ENCODE measurements around the gene DPP6. TPM values are rescaled to one million over a fixed set of nuclear protein-coding genes. Genes with fewer than 3 reads are reported as not detected.

Gene DPP6
- total and polyA plus RNA-seq, 11 donors, result 0.05 to 2.9 (median 0.11) TPM; not detected in 3

DNA sequence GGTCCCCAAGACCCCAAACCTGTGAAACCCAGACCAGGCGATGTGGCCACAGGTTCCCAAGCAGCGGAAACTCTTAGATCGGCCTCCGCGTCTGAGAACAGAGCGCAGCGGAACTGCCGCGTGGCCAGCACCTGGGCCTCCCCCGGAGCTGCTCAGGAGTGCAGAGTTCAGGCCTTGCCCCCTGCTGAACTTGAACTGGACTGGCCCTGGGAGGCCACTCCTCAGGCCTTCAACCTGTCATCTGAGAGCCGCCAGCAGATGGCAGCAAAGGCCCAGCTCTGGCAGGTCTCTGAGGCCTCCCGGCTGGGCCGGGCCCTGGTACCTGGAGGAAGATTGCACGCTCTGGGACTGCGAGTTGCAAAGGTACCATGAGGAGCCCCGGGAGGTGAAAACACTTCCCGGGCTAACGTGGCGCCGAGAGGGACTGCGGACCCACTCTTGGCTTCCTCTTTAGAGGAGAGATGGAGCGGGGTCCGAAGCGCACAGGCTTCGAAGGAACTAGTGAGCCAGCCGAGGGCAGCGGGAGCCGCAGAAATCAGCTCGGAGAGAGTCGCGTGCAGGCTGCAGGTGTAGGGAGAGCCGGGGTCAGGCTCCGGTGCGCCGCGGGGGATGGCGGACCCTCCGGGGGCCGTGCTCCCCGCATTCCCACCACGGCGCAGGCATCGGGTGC is 861.6 kb downstream of the DPP6 start:
- H3K9me3 ChIP-seq, result peaks cover 0 to 9% (median 0%) of the 10 kb centered on the region in 12 donors
- H3K4me3 ChIP-seq, result peak overlapping the region in 11 of 12 donors; percentile 17 to 57 (median 44)
- H3K27ac ChIP-seq, result no peak overlapping the region
- TF ChIP-seq, protein P1, sequence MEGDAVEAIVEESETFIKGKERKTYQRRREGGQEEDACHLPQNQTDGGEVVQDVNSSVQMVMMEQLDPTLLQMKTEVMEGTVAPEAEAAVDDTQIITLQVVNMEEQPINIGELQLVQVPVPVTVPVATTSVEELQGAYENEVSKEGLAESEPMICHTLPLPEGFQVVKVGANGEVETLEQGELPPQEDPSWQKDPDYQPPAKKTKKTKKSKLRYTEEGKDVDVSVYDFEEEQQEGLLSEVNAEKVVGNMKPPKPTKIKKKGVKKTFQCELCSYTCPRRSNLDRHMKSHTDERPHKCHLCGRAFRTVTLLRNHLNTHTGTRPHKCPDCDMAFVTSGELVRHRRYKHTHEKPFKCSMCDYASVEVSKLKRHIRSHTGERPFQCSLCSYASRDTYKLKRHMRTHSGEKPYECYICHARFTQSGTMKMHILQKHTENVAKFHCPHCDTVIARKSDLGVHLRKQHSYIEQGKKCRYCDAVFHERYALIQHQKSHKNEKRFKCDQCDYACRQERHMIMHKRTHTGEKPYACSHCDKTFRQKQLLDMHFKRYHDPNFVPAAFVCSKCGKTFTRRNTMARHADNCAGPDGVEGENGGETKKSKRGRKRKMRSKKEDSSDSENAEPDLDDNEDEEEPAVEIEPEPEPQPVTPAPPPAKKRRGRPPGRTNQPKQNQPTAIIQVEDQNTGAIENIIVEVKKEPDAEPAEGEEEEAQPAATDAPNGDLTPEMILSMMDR (IDR thresholded peaks at IDR 0.05), result peak; percentile 82 to 95 (median 92)
- no peak for TF ChIP-seq POLR2A (IDR thresholded peaks at IDR 0.05)
- peaks cover 0 to 14% (median 7%) of the 10 kb centered on the region in 12 donors for H3K4me1 ChIP-seq
- intact Hi-C loops (cut with DNase I), result loop anchor here in 2 of 10 donors (5.0 to 10.0 kb wide), 2 partner anchors 434 to 851 kb away; no protein-coding TSS in a partner anchor
- ATAC-seq, result peak; percentile 85 to 98 (median 92)
- no peaks in the 10 kb centered on the region for H3K36me3 ChIP-seq
- peak; percentile 79 to 93 (median 84) for DNase-seq
- peaks cover 11 to 41% (median 16%) of the 10 kb centered on the region in 9 donors for H3K27me3 ChIP-seq
- 7 to 18% (median 8%) methylated on average over 18 to 43 of the region's 43 CpGs for WGBS, 4 donors

DNA sequence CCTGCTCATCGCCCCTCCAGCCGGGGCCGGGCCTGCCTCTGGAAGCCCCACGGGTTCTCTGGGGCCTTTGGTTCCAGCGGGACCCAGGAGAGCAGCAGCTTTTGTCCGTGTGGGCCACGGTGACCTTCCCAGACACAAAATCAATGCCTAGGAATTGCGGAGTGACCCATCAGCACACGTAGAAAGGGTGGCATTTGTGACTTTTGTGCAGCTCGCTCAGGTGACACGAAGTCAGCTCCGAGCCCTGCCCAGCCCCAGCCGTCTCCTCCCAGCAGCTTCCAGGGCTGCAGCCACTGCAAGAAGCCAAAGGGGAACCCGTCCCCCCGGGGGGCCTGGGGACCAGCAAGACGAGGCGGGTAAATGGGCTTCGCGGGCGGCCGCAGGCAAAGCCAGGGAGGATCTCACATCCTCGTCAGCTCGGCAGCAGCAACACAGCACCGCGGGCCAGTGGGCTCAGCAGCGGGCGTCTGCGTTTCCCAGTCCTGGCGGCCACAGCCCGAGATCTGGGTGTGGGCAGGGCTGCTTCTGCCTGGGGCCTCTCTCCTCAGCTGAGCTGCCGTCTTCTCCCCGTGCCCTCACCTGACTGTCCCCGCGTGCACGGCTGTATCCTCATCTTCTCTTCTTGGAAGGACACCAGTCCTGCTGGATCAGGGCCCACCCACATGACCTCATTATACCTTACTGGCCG is 862.3 kb downstream of the DPP6 start:
- intact Hi-C loops (cut with DNase I), result loop anchor here in 2 of 10 donors (5.0 to 10.0 kb wide), 2 partner anchors 433 to 850 kb away; no protein-coding TSS in a partner anchor

DNA sequence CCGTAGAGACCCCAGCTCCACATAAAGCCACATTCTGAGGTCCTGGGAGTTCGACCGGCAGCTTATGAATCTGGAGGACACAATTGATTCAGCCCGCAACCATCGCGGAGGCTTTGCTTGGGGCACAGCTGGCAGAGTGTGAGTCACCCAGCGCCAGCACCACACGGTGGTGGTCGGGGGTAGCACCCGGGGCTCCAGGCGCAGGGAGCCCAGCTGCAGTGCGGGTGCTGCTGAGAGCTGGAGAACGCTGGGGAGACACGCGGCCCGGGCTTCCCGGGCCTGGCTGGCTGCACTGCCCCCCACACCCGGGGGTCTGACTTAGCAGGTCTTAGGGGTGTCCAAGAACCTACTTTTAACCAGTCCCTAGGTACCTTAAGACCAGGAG is 862.8 kb downstream of the DPP6 start:
- TF ChIP-seq, protein P1 (IDR thresholded peaks at IDR 0.05), result no peak
- TF ChIP-seq POLR2A (IDR thresholded peaks at IDR 0.05), result no peak
- intact Hi-C loops (cut with DNase I), result loop anchor here in 2 of 10 donors (5.0 to 10.0 kb wide), 2 partner anchors 432 to 850 kb away; no protein-coding TSS in a partner anchor
- 60 to 78% (median 66%) methylated on average over 2 to 18 of the region's 18 CpGs for WGBS, 4 donors

More for the DNA sequence above, 862.3 kb downstream of the DPP6 start:
- H3K27me3 ChIP-seq, result peaks cover 11 to 34% (median 16%) of the 10 kb centered on the region in 9 donors
- H3K9me3 ChIP-seq, result peaks cover 0 to 9% (median 0%) of the 10 kb centered on the region in 12 donors
- no peak overlapping the region for H3K27ac ChIP-seq
- 29 to 59% (median 38%) methylated on average over 24 to 36 of the region's 36 CpGs for WGBS, 4 donors
- H3K4me1 ChIP-seq, result peaks cover 0 to 14% (median 7%) of the 10 kb centered on the region in 12 donors
- H3K4me3 ChIP-seq, result peak overlapping the region in 11 of 12 donors; percentile 17 to 57 (median 44)
- DNase-seq (no peak), ATAC-seq (no peak)
- H3K36me3 ChIP-seq, result no peaks in the 10 kb centered on the region
- no peak for TF ChIP-seq POLR2A (IDR thresholded peaks at IDR 0.05)
- TF ChIP-seq, protein P1 (IDR thresholded peaks at IDR 0.05), result no peak

DNA sequence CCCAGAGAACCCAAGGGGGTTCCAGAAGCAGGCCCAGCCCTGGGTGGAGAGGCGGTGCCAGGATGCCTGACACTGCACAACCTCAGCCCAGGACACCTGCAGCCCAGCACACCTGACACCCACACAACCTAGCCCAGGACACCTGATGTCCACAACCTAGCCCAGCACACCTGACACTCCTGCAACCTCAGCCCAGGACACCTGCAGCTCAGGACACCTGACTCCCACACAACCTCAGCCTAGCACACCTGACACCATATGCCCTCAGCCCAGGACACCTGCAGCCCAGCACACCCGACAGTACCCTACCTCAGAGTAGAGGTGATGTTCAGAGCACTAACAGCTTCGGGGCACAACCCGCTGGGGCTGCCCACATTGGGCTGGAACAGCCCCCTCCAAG is 863.4 kb downstream of the DPP6 start:
- Histone ChIP-seq H3K4me1 (peaks cover 0 to 14% (median 7%) of the 10 kb centered on the region in 12 donors), H3K27ac (no peak overlapping the region), H3K36me3 (no peaks in the 10 kb centered on the region), H3K9me3 (peaks cover 0 to 9% (median 0%) of the 10 kb centered on the region in 12 donors), H3K27me3 (peaks cover 11 to 29% (median 16%) of the 10 kb centered on the region in 9 donors), H3K4me3 (no peak overlapping the region)
- DNase-seq, result no peak
- WGBS, 4 donors, result 90 to 95% (median 92%) methylated on average over 3 to 4 of the region's 4 CpGs
- intact Hi-C loops (cut with DNase I), result loop anchor here in 1 of 10 donors (10.0 kb wide), 1 partner anchor 849 kb away; no protein-coding TSS in a partner anchor
- TF ChIP-seq POLR2A (IDR thresholded peaks at IDR 0.05), result no peak
- TF ChIP-seq, protein P1 (IDR thresholded peaks at IDR 0.05), result no peak
- ATAC-seq, result no peak

More for the DNA sequence above, 862.8 kb downstream of the DPP6 start:
- Histone ChIP-seq H3K9me3 (peaks cover 0 to 9% (median 0%) of the 10 kb centered on the region in 12 donors), H3K27me3 (peaks cover 11 to 30% (median 16%) of the 10 kb centered on the region in 9 donors), H3K36me3 (no peaks in the 10 kb centered on the region), H3K27ac (no peak overlapping the region), H3K4me3 (no peak overlapping the region), H3K4me1 (peaks cover 0 to 14% (median 7%) of the 10 kb centered on the region in 12 donors)
- ATAC-seq, result no peak
- no peak for DNase-seq

Data from heart left ventricle (tissue), 16 donors.